HepG2 (cell line): Measurements from ENCODE around the gene PGP. TPM values are rescaled to one million over a fixed set of nuclear protein-coding genes. Genes with fewer than 3 reads are reported as not detected.

Experiments
- CEBPB ChIP-seq: IDR thresholded peaks from 2 replicates; pipeline ENCODE4 v1.6.1; 2011; ENCODE audit warnings: low read depth, low read length, improper control_type of control experiment, borderline replicate concordance
- DNMT3B ChIP-seq: conservative IDR thresholded peaks from 2 replicates; pipeline ENCODE4 v1.6.1; 2016; ENCODE audit warnings: missing biosample characterization, control low read depth
- GZF1 ChIP-seq: sonication (generic); formaldehyde crosslinking; IDR thresholded peaks from 2 replicates; pipeline ENCODE4 v1.5.1; 2020; ENCODE audit warnings: mild to moderate bottlenecking, missing genetic modification reagents
- ISX ChIP-seq: sonication (generic); formaldehyde crosslinking; conservative IDR thresholded peaks from 2 replicates; pipeline ENCODE4 v1.5.0; 2020; ENCODE audit warnings: missing genetic modification reagents
- JARID2 ChIP-seq: sonication (generic); formaldehyde crosslinking; IDR thresholded peaks from 2 replicates; pipeline ENCODE4 v1.8.1; 2023; ENCODE audit warnings: missing genetic modification reagents, inconsistent platforms; ENCODE audit not compliant: insufficient replicate concordance
- JUN ChIP-seq: sonication (generic); formaldehyde crosslinking; IDR thresholded peaks from 2 replicates; pipeline ENCODE4 v1.4.0; 2020; ENCODE audit warnings: mild to moderate bottlenecking, missing genetic modification reagents
- KMT2A ChIP-seq: sonication (generic); formaldehyde crosslinking; IDR thresholded peaks from 2 replicates; pipeline ENCODE4 v1.4.0; 2020; ENCODE audit warnings: missing genetic modification reagents
- RBAK ChIP-seq: sonication (generic); formaldehyde crosslinking; IDR thresholded peaks from 2 replicates; pipeline ENCODE4 v1.5.1; 2020; ENCODE audit warnings: mild to moderate bottlenecking, missing genetic modification reagents
- RCOR2 ChIP-seq: IDR thresholded peaks from 2 replicates; pipeline ENCODE4 v1.6.1; 2016; ENCODE audit warnings: missing biosample characterization, missing genetic modification reagents
- RNF2 ChIP-seq: fragments of 450-650 bp; conservative IDR thresholded peaks from 2 replicates; pipeline ENCODE4 v1.6.1; 2016; ENCODE audit warnings: low read depth
- SALL1 ChIP-seq: sonication (generic); formaldehyde crosslinking; IDR thresholded peaks from 2 replicates; pipeline ENCODE4 v1.8.0; 2022; ENCODE audit warnings: mild to moderate bottlenecking, missing genetic modification reagents
- SOX6 ChIP-seq, 2 experiments: fragments of 450-650 bp in 1 of 2; sonication (generic) in 1 of 2; formaldehyde crosslinking in 1 of 2; IDR thresholded peaks; 2 replicates each; pipeline versions ENCODE4 v1.4.0 to v1.6.1; 2017 to 2020; ENCODE audit warnings: antibody characterized with exemption in 1 of 2, mild to moderate bottlenecking in 1 of 2, missing genetic modification reagents in 1 of 2
- WIZ ChIP-seq: sonication (generic); formaldehyde crosslinking; IDR thresholded peaks from 2 replicates; pipeline ENCODE4 v1.5.1; 2020; ENCODE audit warnings: mild to moderate bottlenecking, missing genetic modification reagents
- ZBTB8A ChIP-seq: sonication (generic); formaldehyde crosslinking; IDR thresholded peaks from 2 replicates; pipeline ENCODE4 v1.4.0; 2020; ENCODE audit warnings: mild to moderate bottlenecking, low read depth, missing genetic modification reagents, borderline replicate concordance
- ZFP82 ChIP-seq: sonication (generic); formaldehyde crosslinking; IDR thresholded peaks from 2 replicates; pipeline ENCODE4 v1.5.1; 2020; ENCODE audit warnings: mild to moderate bottlenecking, missing genetic modification reagents, borderline replicate concordance
- ZNF10 ChIP-seq: sonication (generic); formaldehyde crosslinking; IDR thresholded peaks from 2 replicates; pipeline ENCODE4 v1.4.0; 2020; ENCODE audit warnings: mild to moderate bottlenecking, low read depth, missing genetic modification reagents, borderline replicate concordance
- ZNF354B ChIP-seq: sonication (generic); formaldehyde crosslinking; IDR thresholded peaks from 2 replicates; pipeline ENCODE4 v1.8.0; 2022; ENCODE audit warnings: mild to moderate bottlenecking, missing genetic modification reagents
- ZNF430 ChIP-seq: sonication (generic); formaldehyde crosslinking; IDR thresholded peaks from 2 replicates; pipeline ENCODE4 v1.9.0; 2021; ENCODE audit warnings: mild to moderate bottlenecking, missing genetic modification reagents
- ZNF674 ChIP-seq: sonication (generic); formaldehyde crosslinking; IDR thresholded peaks from 2 replicates; pipeline ENCODE4 v1.5.0; 2020; ENCODE audit warnings: low read depth, mild to moderate bottlenecking, missing genetic modification reagents
- ZNF773 ChIP-seq: sonication (generic); formaldehyde crosslinking; IDR thresholded peaks from 2 replicates; pipeline ENCODE4 v1.4.0; 2020; ENCODE audit warnings: missing genetic modification reagents, borderline replicate concordance
- ZSCAN20 ChIP-seq: sonication (generic); formaldehyde crosslinking; IDR thresholded peaks from 2 replicates; pipeline ENCODE4 v1.4.0; 2020; ENCODE audit warnings: missing genetic modification reagents, mild to moderate bottlenecking, borderline replicate concordance
- polyA plus RNA-seq, 8 experiments: library from polyadenylated mRNA; depleted of rRNA in 3 of 8; stranded (reverse) in 7 of 8; unstranded in 1 of 8; fragments of >200 nt; fragmentation: Illumina TruSeq in 4 of 8; extraction: Trizol in 4 of 8; gene quantifications; 2 replicates each; pipeline versions ENCODE4 v1.2.1 to v1.2.3, GENCODE V29; 2011 to 2016; ENCODE audit warnings: low read depth in 4 of 8, missing spikeins in 1 of 8, mixed read lengths in 1 of 8; ENCODE audit not compliant: insufficient read depth in 1 of 8
- total RNA-seq, 5 experiments: library from RNA; depleted of rRNA; stranded (reverse); fragments of >200 nt; fragmentation: Illumina TruSeq; extraction: Trizol; gene quantifications; 2 replicates each; pipeline ENCODE4 v1.2.3, GENCODE V29; 2016; ENCODE audit warnings: low read depth in 1 of 5
- TF ChIP-seq, protein P1 (sequence below): sonication (generic); formaldehyde crosslinking; IDR thresholded peaks from 2 replicates; pipeline ENCODE4 v1.5.0; 2020; ENCODE audit warnings: mild to moderate bottlenecking, missing genetic modification reagents, moderate library complexity
- TF ChIP-seq, protein P2 (sequence below): sonication (generic); formaldehyde crosslinking; IDR thresholded peaks from 2 replicates; pipeline ENCODE4 v1.8.0; 2022; ENCODE audit warnings: low read depth, missing genetic modification reagents
- TF ChIP-seq, protein P3 (sequence below), 2 experiments: fragments of 450-650 bp in 1 of 2; sonication (generic) in 1 of 2; formaldehyde crosslinking; IDR thresholded peaks; 2 replicates each; pipeline versions ENCODE4 v1.5.0 to v1.8.0; 2020 to 2022; ENCODE audit warnings: mild to moderate bottlenecking in 1 of 2, missing genetic modification reagents in 1 of 2
- TF ChIP-seq, protein P4 (sequence below): sonication (generic); formaldehyde crosslinking; IDR thresholded peaks from 2 replicates; pipeline ENCODE4 v1.5.0; 2020; ENCODE audit warnings: mild to moderate bottlenecking, missing genetic modification reagents

PGP gene
- total and polyA plus RNA-seq, 2 of the 13 experiments (the other 11 are each of a cell fraction or from before 2014, with no cell fraction given), result 7.3 to 18.3 TPM

DNA sequence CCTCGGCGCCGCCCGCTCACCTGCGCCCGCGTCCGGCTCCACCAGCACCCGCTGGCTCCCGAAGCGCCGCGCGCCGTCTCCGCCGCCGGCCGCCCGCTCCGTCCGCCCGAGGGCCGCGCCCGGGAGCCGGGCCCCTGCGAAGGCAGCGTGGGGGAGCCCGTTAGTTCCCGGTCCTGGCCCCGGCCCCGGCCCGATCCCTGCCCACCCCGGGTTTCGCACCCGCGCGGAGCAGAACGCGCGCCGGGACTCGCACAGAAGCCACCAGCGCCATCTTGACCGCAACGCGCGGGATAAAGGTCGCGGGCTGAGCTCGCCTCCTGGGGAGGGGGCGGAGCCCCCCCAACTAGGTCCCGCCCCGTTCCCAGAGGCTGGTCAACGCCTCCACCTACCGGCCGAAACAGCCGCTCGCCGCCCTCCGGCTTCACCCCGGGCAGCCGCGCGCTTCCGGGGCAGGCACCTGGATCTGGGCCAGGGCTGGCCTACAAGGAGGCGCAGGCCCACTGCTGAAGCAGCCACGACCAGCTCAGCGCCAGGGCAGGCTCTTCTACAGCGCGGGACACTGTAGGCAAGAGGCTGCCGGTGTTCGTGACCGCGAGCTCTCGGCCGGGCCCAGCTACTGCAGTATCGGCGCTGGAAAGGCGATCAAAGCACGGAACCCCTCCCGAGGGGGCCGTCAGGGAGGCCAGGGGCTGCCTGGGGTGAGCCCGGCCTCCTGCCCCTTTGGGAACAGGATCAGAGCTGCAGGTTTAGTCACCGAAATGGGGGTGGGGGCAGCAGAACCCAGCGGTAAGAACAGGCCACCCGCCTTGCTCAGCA is 36.9 kb upstream of the PGP start, which contains the start of gene ECI1 (continued):
- TF ChIP-seq RNF2, result 0 out of 2 replicates have a peak, but pooled peaks have one; percentile 23
- no peak for TF ChIP-seq JARID2 (CRISPR knock-in tag)
- no peak for TF ChIP-seq ZFP82 (CRISPR knock-in tag)
- peak; percentile 35; the same call in 1 of the 2 replicates for TF ChIP-seq RCOR2
- no peak; the same call in 1 of the 2 replicates for TF ChIP-seq ZSCAN20 (CRISPR knock-in tag)
- peak; percentile 88 for TF ChIP-seq ZNF430
- TF ChIP-seq, protein P1, sequence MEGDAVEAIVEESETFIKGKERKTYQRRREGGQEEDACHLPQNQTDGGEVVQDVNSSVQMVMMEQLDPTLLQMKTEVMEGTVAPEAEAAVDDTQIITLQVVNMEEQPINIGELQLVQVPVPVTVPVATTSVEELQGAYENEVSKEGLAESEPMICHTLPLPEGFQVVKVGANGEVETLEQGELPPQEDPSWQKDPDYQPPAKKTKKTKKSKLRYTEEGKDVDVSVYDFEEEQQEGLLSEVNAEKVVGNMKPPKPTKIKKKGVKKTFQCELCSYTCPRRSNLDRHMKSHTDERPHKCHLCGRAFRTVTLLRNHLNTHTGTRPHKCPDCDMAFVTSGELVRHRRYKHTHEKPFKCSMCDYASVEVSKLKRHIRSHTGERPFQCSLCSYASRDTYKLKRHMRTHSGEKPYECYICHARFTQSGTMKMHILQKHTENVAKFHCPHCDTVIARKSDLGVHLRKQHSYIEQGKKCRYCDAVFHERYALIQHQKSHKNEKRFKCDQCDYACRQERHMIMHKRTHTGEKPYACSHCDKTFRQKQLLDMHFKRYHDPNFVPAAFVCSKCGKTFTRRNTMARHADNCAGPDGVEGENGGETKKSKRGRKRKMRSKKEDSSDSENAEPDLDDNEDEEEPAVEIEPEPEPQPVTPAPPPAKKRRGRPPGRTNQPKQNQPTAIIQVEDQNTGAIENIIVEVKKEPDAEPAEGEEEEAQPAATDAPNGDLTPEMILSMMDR, result peak; percentile 98
- 0 out of 2 replicates have a peak, but pooled peaks have one; percentile 27 for TF ChIP-seq ZNF674 (CRISPR knock-in tag)
- TF ChIP-seq ISX (CRISPR knock-in tag), result no peak
- TF ChIP-seq, protein P2, sequence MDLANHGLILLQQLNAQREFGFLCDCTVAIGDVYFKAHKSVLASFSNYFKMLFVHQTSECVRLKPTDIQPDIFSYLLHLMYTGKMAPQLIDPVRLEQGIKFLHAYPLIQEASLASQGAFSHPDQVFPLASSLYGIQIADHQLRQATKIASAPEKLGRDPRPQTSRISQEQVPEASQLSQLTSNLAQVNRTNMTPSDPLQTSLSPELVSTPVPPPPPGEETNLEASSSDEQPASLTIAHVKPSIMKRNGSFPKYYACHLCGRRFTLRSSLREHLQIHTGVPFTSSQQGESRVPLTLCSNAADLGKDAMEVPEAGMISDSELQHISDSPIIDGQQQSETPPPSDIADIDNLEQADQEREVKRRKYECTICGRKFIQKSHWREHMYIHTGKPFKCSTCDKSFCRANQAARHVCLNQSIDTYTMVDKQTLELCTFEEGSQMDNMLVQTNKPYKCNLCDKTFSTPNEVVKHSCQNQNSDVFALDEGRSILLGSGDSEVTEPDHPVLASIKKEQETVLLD (CRISPR knock-in tag), result peak; percentile 85
- TF ChIP-seq SALL1 (CRISPR knock-in tag), result peak; percentile 71
- no peak for TF ChIP-seq JUN (CRISPR knock-in tag)
- no peak for TF ChIP-seq DNMT3B (CRISPR knock-in tag)
- peak; percentile 86 for TF ChIP-seq KMT2A (CRISPR knock-in tag)
- TF ChIP-seq SOX6 (IDR thresholded peaks at IDR 0.05), result no peak
- TF ChIP-seq SOX6 (CRISPR knock-in tag; IDR thresholded peaks at IDR 0.05), result peak; percentile 81
- no peak for TF ChIP-seq ZNF354B
- TF ChIP-seq, protein P3, sequence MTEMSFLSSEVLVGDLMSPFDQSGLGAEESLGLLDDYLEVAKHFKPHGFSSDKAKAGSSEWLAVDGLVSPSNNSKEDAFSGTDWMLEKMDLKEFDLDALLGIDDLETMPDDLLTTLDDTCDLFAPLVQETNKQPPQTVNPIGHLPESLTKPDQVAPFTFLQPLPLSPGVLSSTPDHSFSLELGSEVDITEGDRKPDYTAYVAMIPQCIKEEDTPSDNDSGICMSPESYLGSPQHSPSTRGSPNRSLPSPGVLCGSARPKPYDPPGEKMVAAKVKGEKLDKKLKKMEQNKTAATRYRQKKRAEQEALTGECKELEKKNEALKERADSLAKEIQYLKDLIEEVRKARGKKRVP (CRISPR knock-in tag; IDR thresholded peaks at IDR 0.05), result 0 out of 4 replicates have a peak, but pooled peaks of 1 of the 2 experiments have one; percentile 49
- TF ChIP-seq ZNF10, result no peak
- TF ChIP-seq, protein P4, sequence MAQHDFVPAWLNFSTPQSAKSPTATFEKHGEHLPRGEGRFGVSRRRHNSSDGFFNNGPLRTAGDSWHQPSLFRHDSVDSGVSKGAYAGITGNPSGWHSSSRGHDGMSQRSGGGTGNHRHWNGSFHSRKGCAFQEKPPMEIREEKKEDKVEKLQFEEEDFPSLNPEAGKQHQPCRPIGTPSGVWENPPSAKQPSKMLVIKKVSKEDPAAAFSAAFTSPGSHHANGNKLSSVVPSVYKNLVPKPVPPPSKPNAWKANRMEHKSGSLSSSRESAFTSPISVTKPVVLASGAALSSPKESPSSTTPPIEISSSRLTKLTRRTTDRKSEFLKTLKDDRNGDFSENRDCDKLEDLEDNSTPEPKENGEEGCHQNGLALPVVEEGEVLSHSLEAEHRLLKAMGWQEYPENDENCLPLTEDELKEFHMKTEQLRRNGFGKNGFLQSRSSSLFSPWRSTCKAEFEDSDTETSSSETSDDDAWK, result no peak
- peak; percentile 63; the same call in 1 of the 2 replicates for TF ChIP-seq ZNF773 (CRISPR knock-in tag)
- TF ChIP-seq GZF1 (CRISPR knock-in tag), result no peak
- TF ChIP-seq WIZ, result peak; percentile 50; the same call in 1 of the 2 replicates
- no peak for TF ChIP-seq CEBPB
- no peak for TF ChIP-seq ZBTB8A
- no peak for TF ChIP-seq RBAK
